Fibroblast of lung (primary cell): ENCODE data around the gene MACROD1.

ENCODE experiments used
- CTCF ChIP-seq, 2 donors: IDR thresholded peaks in 1 of 2; conservative IDR thresholded peaks in 1 of 2; 1 replicate in 1 of 2; 2 replicates in 1 of 2; pipeline ENCODE4 v1.5.1; 2011 to 2012; ENCODE audit warnings: low read length in 2 of 2, control low read depth in 1 of 2, inconsistent platforms in 1 of 2, low read depth in 1 of 2, mild to moderate bottlenecking in 1 of 2
- EZH2 ChIP-seq: IDR thresholded peaks from 2 replicates; pipeline ENCODE4 v1.5.1; 2012; ENCODE audit warnings: low read length, control low read depth, mild to moderate bottlenecking; ENCODE audit errors: missing control alignments

- TF ChIP-seq CTCF (conservative IDR thresholded peaks at IDR 0.05 in 1 of 2, IDR thresholded peaks at IDR 0.05 in 1 of 2; ENCODE audit: low read depth in 1 of 2, low read length in 2 of 2) (no peak), EZH2 (no peak)
Observed at GRCh38 chr11:64089027-64089360, 76.9 kb downstream of the MACROD1 start.
